NCI-H146 treated with DMSO at 0.1 percent for 48 hours (cell line): ENCODE measurements around the gene CLEC10A.
"Not testable (repeated sequence)": the region's sequence is repeated elsewhere in the genome, so short reads cannot be mapped to it uniquely, and the experiment has no call there.

ENCODE experiments used
- DNase-seq: peaks from one replicate; lab custom pipeline; 2025; ENCODE audit not compliant: unreplicated experiment; lab: John Stamatoyannopoulos, UW

CLEC10A gene

GRCh38 chr17:7079581-7080455, at the start of gene CLEC10A:
Gene CLEC10A, minus strand, starts transcription at chr17:7080251. Its CDS starts 1,439 bp downstream, at chr17:7078812.
- no peak for DNase-seq

- DNase-seq, result no peak
Observed at GRCh38 chr17:7129311-7129710, 49.3 kb upstream of the CLEC10A start.

- no peak for DNase-seq
Observed at GRCh38 chr17:7128160-7128559, 48.1 kb upstream of the CLEC10A start.

- not testable (repeated sequence) for DNase-seq
Observed at GRCh38 chr17:7127501-7127900, 47.5 kb upstream of the CLEC10A start.

- DNase-seq, result not testable (repeated sequence)
Observed at GRCh38 chr17:7126386-7126785, 46.3 kb upstream of the CLEC10A start.

GRCh38 chr17:7124923-7125322, 44.9 kb upstream of the CLEC10A start:
- no peak for DNase-seq

GRCh38 chr17:7123844-7124243, 43.8 kb upstream of the CLEC10A start:
- DNase-seq, result no peak

GRCh38 chr17:7122381-7122780, 42.3 kb upstream of the CLEC10A start:
- no peak for DNase-seq

- DNase-seq, result not testable (repeated sequence)
Observed at GRCh38 chr17:7120635-7121034, 40.6 kb upstream of the CLEC10A start.

GRCh38 chr17:7120123-7120522, 40.1 kb upstream of the CLEC10A start:
- DNase-seq, result no peak

GRCh38 chr17:7119314-7119713, 39.3 kb upstream of the CLEC10A start:
- DNase-seq, result no peak

- DNase-seq, result no peak
Observed at GRCh38 chr17:7114875-7115614, 35.0 kb upstream of the CLEC10A start.

- DNase-seq, result no peak
Observed at GRCh38 chr17:7114241-7114874, 34.3 kb upstream of the CLEC10A start, which contains the start of gene ASGR2. Gene ASGR2, minus strand, starts transcription at chr17:7114822. Its CDS starts 582 bp downstream, at chr17:7114240.

- no peak for DNase-seq
Observed at GRCh38 chr17:7113273-7114071, 33.4 kb upstream of the CLEC10A start.

GRCh38 chr17:7112510-7113108, 32.6 kb upstream of the CLEC10A start:
- no peak for DNase-seq

- DNase-seq, result no peak
Observed at GRCh38 chr17:7111784-7112509, 31.9 kb upstream of the CLEC10A start.

- no peak for DNase-seq
Observed at GRCh38 chr17:7110617-7111306, 30.7 kb upstream of the CLEC10A start.

GRCh38 chr17:7109461-7110322, 29.6 kb upstream of the CLEC10A start:
- DNase-seq, result no peak
